Left ventricle myocardium inferior (tissue), 1 donor: ENCODE data around the gene PCSK6. TPM values are rescaled to one million over a fixed set of nuclear protein-coding genes. Genes with fewer than 3 reads are reported as not detected.

Experiments
- DNase-seq: peaks from one replicate; pipeline ENCODE4 v3.0.0-alpha.2; 2020
- H3K27ac ChIP-seq: fragments of 200-600 bp; replicated peaks from 2 replicates; pipeline ENCODE4 v1.8.0; 2021
- H3K27me3 ChIP-seq: fragments of 200-600 bp; 2 replicates; pipeline ENCODE4 v1.8.0; 2021; ENCODE audit warnings: low read depth
- H3K36me3 ChIP-seq: fragments of 200-600 bp; 2 replicates; pipeline ENCODE4 v1.8.0; 2021
- H3K4me1 ChIP-seq: fragments of 200-600 bp; 2 replicates; pipeline ENCODE4 v1.8.0; 2021
- H3K4me3 ChIP-seq: fragments of 200-600 bp; 2 replicates; pipeline ENCODE4 v1.8.0; 2021; ENCODE audit warnings: mild to moderate bottlenecking, moderate library complexity
- H3K9me3 ChIP-seq: fragments of 200-600 bp; replicated peaks from 2 replicates; pipeline ENCODE4 v1.8.0; 2021
- CTCF ChIP-seq: fragments of 200-600 bp; IDR thresholded peaks from 2 replicates; pipeline ENCODE4 v1.8.0; 2021; ENCODE audit warnings: antibody characterized with exemption, mild to moderate bottlenecking, borderline replicate concordance
- intact Hi-C: fragments of 100-400 bp; cut with micrococcal nuclease; formaldehyde crosslinking; loops from one replicate; pipeline ENCODE4 v1.11.0; 2022
- total RNA-seq: library from RNA; stranded (reverse); fragmentation: NEBNext Ultra II Directional; extraction: Animal tissue kit (Norgen Biotek cat#: 25700); gene quantifications from one replicate; pipeline ENCODE4 v1.2.1, GENCODE V29; 2021
- donor health status: DM: no; HTN: yes; CAD: no; lungs with severe emphysema.

PCSK6 gene
- total RNA-seq, 1 donor from 2014 or later = 28.6 TPM

- peak; percentile 4 for DNase-seq
- no peaks in the 10 kb centered on the region for H3K9me3 ChIP-seq
- no peaks in the 10 kb centered on the region for H3K4me1 ChIP-seq
- no peak overlapping the region for H3K27ac ChIP-seq
- no peak for TF ChIP-seq CTCF
- intact Hi-C loops = no loop called here
- H3K36me3 ChIP-seq = peaks cover 10% of the 10 kb centered on the region
- no peaks in the 10 kb centered on the region for H3K27me3 ChIP-seq
- H3K4me3 ChIP-seq = no peak overlapping the region
These were observed 77.9 kb downstream of the PCSK6 start for GRCh38 chr15:101411581-101411980.

- Histone ChIP-seq H3K4me1 (no peaks in the 10 kb centered on the region), H3K27me3 (no peaks in the 10 kb centered on the region), H3K27ac (no peak overlapping the region), H3K36me3 (peaks cover 12% of the 10 kb centered on the region), H3K4me3 (no peak overlapping the region), H3K9me3 (no peaks in the 10 kb centered on the region)
- intact Hi-C loops = no loop called here
- no peak for TF ChIP-seq CTCF
- no peak for DNase-seq
These were observed 78.4 kb downstream of the PCSK6 start for GRCh38 chr15:101411085-101411484.

GRCh38 chr15:101410612-101411011 is 78.9 kb downstream of the PCSK6 start:
- peak; percentile 9 for DNase-seq
- no peaks in the 10 kb centered on the region for H3K27me3 ChIP-seq
- no peak overlapping the region for H3K27ac ChIP-seq
- TF ChIP-seq CTCF = no peak
- no peaks in the 10 kb centered on the region for H3K9me3 ChIP-seq
- H3K4me1 ChIP-seq = no peaks in the 10 kb centered on the region
- peaks cover 12% of the 10 kb centered on the region for H3K36me3 ChIP-seq
- H3K4me3 ChIP-seq = no peak overlapping the region
- intact Hi-C loops = no loop called here

GRCh38 chr15:101409621-101410020 is 79.9 kb downstream of the PCSK6 start:
- TF ChIP-seq CTCF = no peak
- intact Hi-C loops = no loop called here
- no peaks in the 10 kb centered on the region for H3K27me3 ChIP-seq
- H3K27ac ChIP-seq = no peak overlapping the region
- no peaks in the 10 kb centered on the region for H3K9me3 ChIP-seq
- no peak for DNase-seq
- no peaks in the 10 kb centered on the region for H3K4me1 ChIP-seq
- peaks cover 12% of the 10 kb centered on the region for H3K36me3 ChIP-seq
- no peak overlapping the region for H3K4me3 ChIP-seq

GRCh38 chr15:101407966-101408775 is 81.3 kb downstream of the PCSK6 start:
- no peak for TF ChIP-seq CTCF
- H3K4me1 ChIP-seq = no peaks in the 10 kb centered on the region
- H3K4me3 ChIP-seq = no peak overlapping the region
- H3K36me3 ChIP-seq = peaks cover 12% of the 10 kb centered on the region
- no peak for DNase-seq
- no peak overlapping the region for H3K27ac ChIP-seq
- no peaks in the 10 kb centered on the region for H3K9me3 ChIP-seq
- no peaks in the 10 kb centered on the region for H3K27me3 ChIP-seq
- intact Hi-C loops = no loop called here
